LHCN-M2 (cell line): Measurements from ENCODE around the gene PDE7B. TPM values are rescaled to one million over a fixed set of nuclear protein-coding genes. Genes with fewer than 3 reads are reported as not detected.

ENCODE experiments used
- DNase-seq: peaks from one replicate; pipeline ENCODE4 v3.0.0-alpha.2; 2012; ENCODE audit warnings: low read depth
- polyA plus RNA-seq: library from polyadenylated mRNA; unstranded; fragments of >200 nt; gene quantifications from one replicate; pipeline ENCODE4 v1.2.1, GENCODE V29; 2012; ENCODE audit warnings: missing spikeins
- total RNA-seq: library from RNA; depleted of rRNA; stranded (reverse); fragments of >200 nt; gene quantifications from 2 replicates; pipeline ENCODE4 v1.2.3, GENCODE V29; 2014; rRNA removed

Gene PDE7B
- 1.2 and 1.5 TPM in 2 replicates for total RNA-seq
- polyA plus RNA-seq = 0.15 TPM

GRCh38 chr6:135851442-135852271 is at the start of gene PDE7B:
TSS of gene PDE7B (plus strand) at chr6:135851701.
- DNase-seq = peak; percentile 93

GRCh38 chr6:135801755-135802465 is 49.6 kb upstream of the PDE7B start:
- no peak for DNase-seq

GRCh38 chr6:135810486-135810885 is 41.0 kb upstream of the PDE7B start:
- DNase-seq = no peak

GRCh38 chr6:135811170-135811569 is 40.3 kb upstream of the PDE7B start:
- no peak for DNase-seq

- no peak for DNase-seq
Measured at GRCh38 chr6:135811644-135812526, 39.6 kb upstream of the PDE7B start.

- no peak for DNase-seq
Measured at GRCh38 chr6:135813401-135813800, 38.1 kb upstream of the PDE7B start.

- no peak for DNase-seq
Measured at GRCh38 chr6:135814043-135814442, 37.5 kb upstream of the PDE7B start.

- DNase-seq = no peak
Measured at GRCh38 chr6:135815216-135815615, 36.3 kb upstream of the PDE7B start.

GRCh38 chr6:135817035-135817434 is 34.5 kb upstream of the PDE7B start:
- DNase-seq = no peak

GRCh38 chr6:135819665-135820064 is 31.8 kb upstream of the PDE7B start:
- DNase-seq = no peak

GRCh38 chr6:135820340-135820739 is 31.2 kb upstream of the PDE7B start:
- DNase-seq = no peak

GRCh38 chr6:135823851-135824250 is 27.6 kb upstream of the PDE7B start:
- no peak for DNase-seq

GRCh38 chr6:135826236-135826804 is 25.2 kb upstream of the PDE7B start:
- DNase-seq = no peak

- no peak for DNase-seq
Measured at GRCh38 chr6:135828021-135828420, 23.5 kb upstream of the PDE7B start.

- no peak for DNase-seq
Measured at GRCh38 chr6:135830452-135830881, 21.0 kb upstream of the PDE7B start.

- DNase-seq = no peak
Measured at GRCh38 chr6:135831016-135831415, 20.5 kb upstream of the PDE7B start.

- no peak for DNase-seq
Measured at GRCh38 chr6:135832166-135832565, 19.3 kb upstream of the PDE7B start.

- no peak for DNase-seq
Measured at GRCh38 chr6:135833771-135834170, 17.7 kb upstream of the PDE7B start.

GRCh38 chr6:135837735-135838449 is 13.6 kb upstream of the PDE7B start:
- no peak for DNase-seq

GRCh38 chr6:135839121-135839520 is 12.4 kb upstream of the PDE7B start:
- no peak for DNase-seq
